Measurements from ENCODE around the gene GLDN. TPM values are rescaled to one million over a fixed set of nuclear protein-coding genes. Genes with fewer than 3 reads are reported as not detected.
A peak's percentile ranks its signal among the peaks of the same experiment; 100 is the strongest.

GLDN gene
- total RNA-seq, 1 experiment from 2014 or later = 0.32 TPM

- Histone ChIP-seq H3K36me3 (no peaks in the 10 kb centered on the region), H3K9me3 (replicated peaks) (no peaks in the 10 kb centered on the region), H3K4me3 (no peak overlapping the region), H3K27me3 (replicated peaks) (no peaks in the 10 kb centered on the region), H3K27ac (no peak overlapping the region), H3K4me1 (replicated peaks) (peaks cover 28% of the 10 kb centered on the region)
- no peak for DNase-seq (ENCODE audit: low read depth in 1 of 2, low spot score in 2 of 2)
These were observed 32.7 kb downstream of the GLDN start for GRCh38 chr15:51374131-51374530.

GRCh38 chr15:51375966-51376640 is 34.6 kb downstream of the GLDN start:
- no peaks in the 10 kb centered on the region for H3K27me3 ChIP-seq (replicated peaks)
- no peaks in the 10 kb centered on the region for H3K36me3 ChIP-seq
- H3K27ac ChIP-seq = peak overlapping the region; percentile 76
- H3K9me3 ChIP-seq (replicated peaks) = no peaks in the 10 kb centered on the region
- DNase-seq (ENCODE audit: low read depth in 1 of 2, low spot score in 2 of 2) = peak; percentile 41 to 61
- peaks cover 18% of the 10 kb centered on the region for H3K4me1 ChIP-seq (replicated peaks)
- no peak overlapping the region for H3K4me3 ChIP-seq

- Histone ChIP-seq H3K4me3 (no peak overlapping the region), H3K36me3 (no peaks in the 10 kb centered on the region), H3K9me3 (replicated peaks) (no peaks in the 10 kb centered on the region), H3K27ac (peak overlapping the region; percentile 76), H3K27me3 (replicated peaks) (no peaks in the 10 kb centered on the region), H3K4me1 (replicated peaks) (peaks cover 18% of the 10 kb centered on the region)
- DNase-seq (ENCODE audit: low read depth in 1 of 2, low spot score in 2 of 2) = peak; percentile 72 to 76
These were observed 35.8 kb downstream of the GLDN start for GRCh38 chr15:51377038-51377786.

- no peaks in the 10 kb centered on the region for H3K36me3 ChIP-seq
- H3K9me3 ChIP-seq (replicated peaks) = no peaks in the 10 kb centered on the region
- no peak for DNase-seq (ENCODE audit: low read depth in 1 of 2, low spot score in 2 of 2)
- peaks cover 18% of the 10 kb centered on the region for H3K4me1 ChIP-seq (replicated peaks)
- no peaks in the 10 kb centered on the region for H3K27me3 ChIP-seq (replicated peaks)
- no peak overlapping the region for H3K4me3 ChIP-seq
- H3K27ac ChIP-seq = no peak overlapping the region
These were observed 37.0 kb downstream of the GLDN start for GRCh38 chr15:51378406-51378805.

GRCh38 chr15:51379390-51379789 is 37.9 kb downstream of the GLDN start:
- peaks cover 18% of the 10 kb centered on the region for H3K4me1 ChIP-seq (replicated peaks)
- no peaks in the 10 kb centered on the region for H3K27me3 ChIP-seq (replicated peaks)
- H3K9me3 ChIP-seq (replicated peaks) = no peaks in the 10 kb centered on the region
- no peak overlapping the region for H3K4me3 ChIP-seq
- H3K27ac ChIP-seq = no peak overlapping the region
- DNase-seq (ENCODE audit: low read depth in 1 of 2, low spot score in 2 of 2) = no peak
- no peaks in the 10 kb centered on the region for H3K36me3 ChIP-seq

GRCh38 chr15:51380999-51381806 is 39.7 kb downstream of the GLDN start:
- no peaks in the 10 kb centered on the region for H3K27me3 ChIP-seq (replicated peaks)

GRCh38 chr15:51382787-51383186 is 41.3 kb downstream of the GLDN start:
- DNase-seq (ENCODE audit: low read depth in 1 of 2, low spot score in 2 of 2) = peak in 1 of 2 experiments; percentile 36
- Histone ChIP-seq H3K27me3 (replicated peaks) (no peaks in the 10 kb centered on the region), H3K4me1 (replicated peaks) (no peaks in the 10 kb centered on the region), H3K36me3 (no peaks in the 10 kb centered on the region), H3K4me3 (no peak overlapping the region), H3K27ac (no peak overlapping the region), H3K9me3 (replicated peaks) (no peaks in the 10 kb centered on the region)

More at GRCh38 chr15:51380999-51381806, 39.7 kb downstream of the GLDN start:
- no peak overlapping the region for H3K4me3 ChIP-seq
- H3K36me3 ChIP-seq = no peaks in the 10 kb centered on the region
- no peaks in the 10 kb centered on the region for H3K9me3 ChIP-seq (replicated peaks)
- peak; percentile 69 to 73 for DNase-seq (ENCODE audit: low read depth in 1 of 2, low spot score in 2 of 2)
- H3K27ac ChIP-seq = no peak overlapping the region
- peaks cover 14% of the 10 kb centered on the region for H3K4me1 ChIP-seq (replicated peaks)

GRCh38 chr15:51386029-51386428 is 44.6 kb downstream of the GLDN start:
- no peak overlapping the region for H3K4me3 ChIP-seq
- H3K36me3 ChIP-seq = no peaks in the 10 kb centered on the region

GRCh38 chr15:51386486-51386885 is 45.0 kb downstream of the GLDN start:
- DNase-seq (ENCODE audit: low read depth in 1 of 2, low spot score in 2 of 2) = no peak
- no peaks in the 10 kb centered on the region for H3K4me1 ChIP-seq (replicated peaks)
- H3K27ac ChIP-seq = no peak overlapping the region
- H3K36me3 ChIP-seq = no peaks in the 10 kb centered on the region
- no peak overlapping the region for H3K4me3 ChIP-seq
- H3K9me3 ChIP-seq (replicated peaks) = no peaks in the 10 kb centered on the region
- H3K27me3 ChIP-seq (replicated peaks) = no peaks in the 10 kb centered on the region

More at GRCh38 chr15:51386029-51386428, 44.6 kb downstream of the GLDN start:
- Histone ChIP-seq H3K4me1 (replicated peaks) (no peaks in the 10 kb centered on the region), H3K27me3 (replicated peaks) (no peaks in the 10 kb centered on the region), H3K9me3 (replicated peaks) (no peaks in the 10 kb centered on the region), H3K27ac (no peak overlapping the region)
- no peak for DNase-seq (ENCODE audit: low read depth in 1 of 2, low spot score in 2 of 2)

- H3K27ac ChIP-seq = no peak overlapping the region
These were observed 45.7 kb downstream of the GLDN start for GRCh38 chr15:51386960-51387698.

GRCh38 chr15:51387699-51388041 is 46.2 kb downstream of the GLDN start:
- Histone ChIP-seq H3K4me3 (no peak overlapping the region), H3K36me3 (no peaks in the 10 kb centered on the region), H3K27me3 (replicated peaks) (no peaks in the 10 kb centered on the region), H3K4me1 (replicated peaks) (no peaks in the 10 kb centered on the region), H3K9me3 (replicated peaks) (no peaks in the 10 kb centered on the region), H3K27ac (no peak overlapping the region)
- DNase-seq (ENCODE audit: low read depth in 1 of 2, low spot score in 2 of 2) = no peak

More at GRCh38 chr15:51386960-51387698, 45.7 kb downstream of the GLDN start:
- Histone ChIP-seq H3K9me3 (replicated peaks) (no peaks in the 10 kb centered on the region), H3K4me3 (no peak overlapping the region), H3K36me3 (no peaks in the 10 kb centered on the region), H3K4me1 (replicated peaks) (no peaks in the 10 kb centered on the region), H3K27me3 (replicated peaks) (no peaks in the 10 kb centered on the region)
- no peak for DNase-seq (ENCODE audit: low read depth in 1 of 2, low spot score in 2 of 2)

- DNase-seq (ENCODE audit: low read depth in 1 of 2, low spot score in 2 of 2) = no peak
- Histone ChIP-seq H3K27me3 (replicated peaks) (no peaks in the 10 kb centered on the region), H3K4me3 (no peak overlapping the region), H3K4me1 (replicated peaks) (no peaks in the 10 kb centered on the region), H3K27ac (no peak overlapping the region), H3K9me3 (replicated peaks) (no peaks in the 10 kb centered on the region), H3K36me3 (no peaks in the 10 kb centered on the region)
These were observed 47.3 kb downstream of the GLDN start for GRCh38 chr15:51388726-51389125.

- H3K27me3 ChIP-seq (replicated peaks) = no peaks in the 10 kb centered on the region
- H3K4me3 ChIP-seq = no peak overlapping the region
These were observed 48.9 kb downstream of the GLDN start for GRCh38 chr15:51390241-51390965.

More at GRCh38 chr15:51390241-51390965, 48.9 kb downstream of the GLDN start:
- Histone ChIP-seq H3K9me3 (replicated peaks) (no peaks in the 10 kb centered on the region), H3K36me3 (no peaks in the 10 kb centered on the region), H3K4me1 (replicated peaks) (no peaks in the 10 kb centered on the region), H3K27ac (no peak overlapping the region)
- DNase-seq (ENCODE audit: low read depth in 1 of 2, low spot score in 2 of 2) = no peak

All from SJSA1 (cell line).